ENCODE results near the gene EMX2.
"Not testable (repeated sequence)": the region's sequence is repeated elsewhere in the genome, so short reads cannot be mapped to it uniquely, and the experiment has no call there.

EMX2 gene

GRCh38 chr10:117562896-117563737, 20.6 kb downstream of the EMX2 start:
- DNase-seq = no peak

- no peak for DNase-seq
These were observed 21.2 kb downstream of the EMX2 start for GRCh38 chr10:117563780-117564179.

- DNase-seq = no peak
These were observed 22.5 kb downstream of the EMX2 start for GRCh38 chr10:117565068-117565467.

DNA sequence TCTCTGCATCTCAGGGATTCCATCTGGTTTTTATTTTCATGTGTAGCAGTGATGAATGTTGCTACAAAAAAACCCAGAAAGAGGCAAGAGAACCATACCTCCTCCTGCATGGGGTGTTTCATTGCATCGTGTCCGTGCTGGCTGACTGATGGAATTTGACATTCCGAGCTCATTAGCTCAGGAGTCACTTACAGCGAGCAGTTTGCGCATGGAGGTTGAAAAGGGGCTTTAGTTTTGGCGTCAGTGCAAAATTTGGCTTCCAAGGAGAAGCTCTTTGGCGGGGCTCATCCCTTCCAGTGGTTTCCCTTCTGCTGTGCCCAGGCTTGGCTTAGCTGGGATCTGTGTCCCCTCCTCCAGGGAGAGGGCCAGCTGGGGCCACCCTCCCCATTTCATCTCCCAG, 25.8 kb downstream of the EMX2 start:
- no peak for DNase-seq

GRCh38 chr10:117569610-117570390, 27.3 kb downstream of the EMX2 start:
- DNase-seq = no peak

- DNase-seq = no peak
These were observed 28.3 kb downstream of the EMX2 start for GRCh38 chr10:117570880-117571279.

GRCh38 chr10:117574498-117575146, 32.1 kb downstream of the EMX2 start:
- DNase-seq = no peak

- no peak for DNase-seq
These were observed 35.9 kb downstream of the EMX2 start for GRCh38 chr10:117578490-117578889.

GRCh38 chr10:117578999-117579590, 36.5 kb downstream of the EMX2 start:
- no peak for DNase-seq

DNA sequence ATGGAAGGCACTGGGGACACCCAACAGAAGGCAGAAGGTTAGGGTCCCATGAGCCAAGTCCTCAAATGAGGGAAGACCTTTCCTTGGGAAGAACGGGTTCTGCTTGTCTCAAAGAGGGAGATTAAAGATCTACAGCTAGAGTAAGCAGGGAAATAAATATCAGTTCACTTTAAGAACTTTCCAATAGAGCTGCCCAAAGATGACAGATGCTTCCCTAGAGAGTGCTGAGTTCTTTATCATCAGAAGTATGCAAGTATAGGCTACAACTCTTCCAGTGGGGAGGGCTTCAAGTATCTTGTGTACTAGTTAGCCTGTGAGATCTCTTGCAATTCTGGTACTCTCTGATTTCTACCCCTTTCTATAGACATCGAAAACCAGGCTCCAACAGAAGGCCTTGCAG, 39.4 kb downstream of the EMX2 start:
- DNase-seq = no peak

- DNase-seq = not testable (repeated sequence)
These were observed 42.3 kb downstream of the EMX2 start for GRCh38 chr10:117584831-117585230.

DNA sequence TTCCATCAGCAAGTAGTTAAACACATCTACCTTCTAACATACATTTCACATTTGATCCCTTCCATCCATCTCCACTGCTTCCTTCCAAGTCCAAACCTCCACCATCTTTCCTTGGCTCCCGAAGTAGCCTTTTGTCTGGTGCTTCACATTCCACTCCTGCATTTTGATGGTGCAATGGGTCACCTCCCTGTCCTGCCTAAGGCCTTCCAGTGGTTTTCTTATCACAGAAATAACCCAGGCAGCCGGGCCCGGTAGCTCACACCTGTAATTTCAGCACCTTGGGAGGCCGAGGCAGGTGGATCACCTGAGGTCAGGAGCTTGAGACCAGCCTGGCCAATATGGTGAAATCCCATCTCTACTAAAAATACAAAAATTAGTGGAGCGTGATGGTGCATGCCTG, 44.5 kb downstream of the EMX2 start:
- no peak for DNase-seq

DNA sequence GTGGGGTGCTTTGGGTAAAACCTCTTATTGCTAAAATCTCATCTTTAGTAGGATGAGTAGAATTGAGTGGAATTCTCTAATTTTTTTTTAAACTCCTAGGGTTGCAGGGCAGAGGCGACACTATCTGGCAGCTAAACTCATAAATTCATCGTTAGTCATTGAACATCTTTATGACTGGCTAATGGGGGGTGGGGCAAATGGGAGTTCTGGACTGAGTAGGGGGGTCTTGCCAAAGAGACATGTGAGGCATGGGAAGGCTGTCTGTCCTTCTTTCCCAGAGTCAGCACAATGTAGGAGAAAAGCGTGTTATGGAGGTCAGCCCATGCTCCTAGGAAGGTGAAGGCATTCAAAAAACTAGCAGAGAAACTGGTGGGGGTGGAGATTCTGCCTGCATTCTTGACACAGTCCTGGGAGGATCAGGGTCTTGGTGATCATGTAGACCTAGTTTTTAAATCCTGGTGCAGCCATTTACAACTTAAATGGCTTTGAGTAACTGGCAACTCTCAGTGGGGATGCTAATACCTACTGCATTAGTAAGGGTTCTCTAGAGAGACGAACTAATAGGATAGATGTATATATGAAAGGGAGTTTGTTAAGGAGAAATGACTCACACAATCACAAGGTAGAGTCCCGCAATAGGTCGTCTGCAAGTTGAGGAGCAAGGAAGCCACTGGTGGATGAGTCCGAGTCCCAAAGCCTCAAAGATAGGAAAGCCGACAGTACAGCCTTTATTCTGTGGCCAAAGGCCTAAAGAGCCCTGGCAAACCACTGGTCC, 47.7 kb downstream of the EMX2 start:
- no peak for DNase-seq

GRCh38 chr10:117591043-117591442, 48.5 kb downstream of the EMX2 start:
- DNase-seq = no peak

DNA sequence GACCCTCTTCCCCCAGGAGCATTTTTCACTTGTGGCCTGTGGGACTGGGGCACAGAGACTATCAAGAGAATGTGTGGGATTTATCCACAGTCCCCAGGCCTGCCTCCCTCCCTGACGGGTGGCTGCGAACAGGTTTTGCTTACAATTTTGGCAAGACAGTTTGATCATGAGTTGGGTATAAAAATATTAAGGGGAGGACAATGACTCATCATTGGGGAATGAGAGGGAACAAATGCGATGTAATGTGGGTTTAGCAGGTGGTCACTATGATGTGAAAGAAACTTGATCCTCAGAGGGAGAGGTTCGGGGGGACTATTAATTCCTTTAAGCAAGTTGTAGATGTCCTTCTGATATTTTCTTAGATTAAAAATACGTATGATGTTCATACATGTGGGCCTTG, 52.2 kb downstream of the EMX2 start:
- no peak for DNase-seq

- no peak for DNase-seq
These were observed 54.2 kb downstream of the EMX2 start for GRCh38 chr10:117596706-117597105.

GRCh38 chr10:117597216-117597615, 54.7 kb downstream of the EMX2 start:
- no peak for DNase-seq
